HCT116 (cell line): ENCODE measurements around the gene STMND1.

Experiments
- ATF3 ChIP-seq: IDR thresholded peaks from 2 replicates; pipeline ENCODE4 v1.6.1; 2012
- CTCF ChIP-seq, 3 experiments: fragments of 200-600 bp in 1 of 3; sonication (generic) in 1 of 3; IDR thresholded peaks in 2 of 3; conservative IDR thresholded peaks in 1 of 3; 2 replicates each; pipeline ENCODE4 v1.5.1; 2012 to 2017; ENCODE audit warnings: low read depth in 2 of 3, low read length in 2 of 3, antibody characterized with exemption in 1 of 3, borderline replicate concordance in 1 of 3, control low read depth in 1 of 3, mild to moderate bottlenecking in 1 of 3, mixed read lengths in 1 of 3, mixed run types in 1 of 3, moderate library complexity in 1 of 3; ENCODE audit not compliant: insufficient read depth in 1 of 3
- EZH2 ChIP-seq: fragments of 200-600 bp; sonication (generic); IDR thresholded peaks from 2 replicates; pipeline ENCODE4 v1.6.1; 2017; ENCODE audit warnings: antibody characterized with exemption, mixed run types
- FOSL1 ChIP-seq: IDR thresholded peaks from 2 replicates; pipeline ENCODE4 v1.6.1; 2012; ENCODE audit warnings: low read depth
- JUND ChIP-seq: IDR thresholded peaks from 2 replicates; pipeline ENCODE4 v1.6.1; 2012
- POLR2A ChIP-seq: IDR thresholded peaks from 2 replicates; pipeline ENCODE4 v1.7.0; 2011; ENCODE audit warnings: borderline replicate concordance; ENCODE audit not compliant: insufficient read depth, insufficient read length; ENCODE audit errors: extremely low read depth
- POLR2AphosphoS5 ChIP-seq: IDR thresholded peaks from 2 replicates; pipeline ENCODE4 v1.6.1; 2011; ENCODE audit warnings: mild to moderate bottlenecking, low read depth, low read length, moderate library complexity
- ZBTB33 ChIP-seq: IDR thresholded peaks from 2 replicates; pipeline ENCODE4 v1.6.1; 2011; ENCODE audit warnings: mild to moderate bottlenecking, low read length, moderate library complexity; ENCODE audit not compliant: insufficient replicate concordance; ENCODE audit errors: extremely low read depth
- ZFX ChIP-seq: fragments of 450-650 bp; IDR thresholded peaks from 2 replicates; pipeline ENCODE4 v1.6.1; 2017

GRCh38 chr6:17132967-17133366, 31.1 kb downstream of the STMND1 start:
- TF ChIP-seq JUND = no peak
- no peak for TF ChIP-seq POLR2AphosphoS5
- no peak for TF ChIP-seq ZFX
- TF ChIP-seq FOSL1 = no peak
- no peak for TF ChIP-seq EZH2
- no peak for TF ChIP-seq POLR2A
- TF ChIP-seq CTCF (IDR thresholded peaks at IDR 0.05 in 2 of 3, conservative IDR thresholded peaks at IDR 0.05 in 1 of 3; ENCODE audit: borderline replicate concordance in 1 of 3, insufficient read depth in 1 of 3, low read depth in 2 of 3, low read length in 2 of 3) = no peak
- no peak for TF ChIP-seq ATF3
- no peak for TF ChIP-seq ZBTB33
